Measurements from ENCODE around the gene N4BP2L1.

Gene N4BP2L1

DNA sequence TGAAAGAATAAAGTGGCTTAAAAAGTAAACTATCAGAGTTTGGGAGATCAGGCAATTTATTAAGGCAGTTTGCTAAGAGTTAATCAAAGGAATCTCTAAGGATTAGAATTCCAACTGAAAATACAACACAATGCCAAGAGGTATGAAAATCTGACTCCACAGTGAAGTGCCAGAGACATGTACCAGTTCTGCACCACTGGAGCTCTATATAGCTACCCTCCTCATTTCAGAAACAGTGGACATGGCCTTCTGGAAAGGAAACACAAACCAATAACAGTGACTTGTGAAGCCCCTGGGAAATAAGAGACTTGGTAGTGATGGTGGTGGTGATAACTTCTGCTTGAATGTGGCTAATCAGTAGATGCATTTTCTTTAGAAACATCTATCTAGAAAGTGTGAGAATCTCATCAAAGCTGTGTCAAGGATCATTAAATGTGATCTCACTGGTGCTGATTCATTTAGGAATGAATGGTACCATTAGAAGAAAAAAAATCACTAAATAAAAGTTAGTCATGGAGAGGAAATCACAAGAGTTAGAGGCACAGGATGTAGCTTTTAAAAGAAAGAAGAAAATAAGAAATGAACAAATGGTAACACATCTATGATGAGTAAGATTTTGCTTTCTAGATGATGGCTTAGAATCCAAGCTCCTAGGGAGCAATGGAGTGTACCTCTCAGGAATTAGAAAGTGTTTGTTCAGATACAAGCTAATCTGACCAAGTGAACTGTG, 20.1 kb upstream of the N4BP2L1 start:
- no peak overlapping the region for H3K27ac Mint-ChIP-seq
- peaks cover 6% of the 10 kb centered on the region for H3K9me3 Mint-ChIP-seq
- H3K4me3 Mint-ChIP-seq: no peak overlapping the region
- H3K36me3 Mint-ChIP-seq: peaks cover 16% of the 10 kb centered on the region
- peaks cover 17% of the 10 kb centered on the region for H3K4me1 Mint-ChIP-seq
- ATAC-seq: no peak
- no peaks in the 10 kb centered on the region for H3K27me3 Mint-ChIP-seq

DNA sequence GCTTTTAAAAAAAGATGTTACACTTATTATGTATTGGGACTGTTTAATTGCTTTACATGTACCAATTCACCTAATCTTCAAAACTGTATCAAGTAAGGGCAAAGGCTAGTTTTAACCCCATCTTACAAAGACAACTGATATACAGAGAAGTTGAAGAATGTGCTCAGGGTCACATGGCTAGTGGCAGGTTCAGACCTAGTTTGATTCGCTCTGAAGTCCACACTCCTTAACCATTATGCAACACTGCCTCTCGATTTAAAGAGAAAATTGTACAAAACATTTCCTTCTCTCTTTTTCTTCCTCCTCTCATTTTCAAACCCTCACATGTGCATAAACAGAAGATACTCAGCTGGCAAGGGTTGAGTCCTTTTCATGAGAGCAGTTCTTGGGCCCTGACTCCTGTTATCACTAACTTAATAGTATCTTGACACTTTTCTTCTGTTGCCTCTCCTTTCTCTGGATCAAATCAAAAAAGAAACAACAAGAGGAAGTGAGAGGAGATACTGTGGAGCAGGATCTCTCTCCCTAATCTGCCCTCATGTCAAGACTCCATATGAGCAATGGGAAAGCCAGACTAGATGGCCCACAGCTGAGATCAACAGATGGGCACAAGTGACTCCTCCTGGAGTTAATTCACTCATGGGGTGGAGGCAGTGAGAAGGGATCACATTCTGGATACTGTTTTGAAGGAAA, 19.0 kb upstream of the N4BP2L1 start:
- Mint-ChIP-seq H3K27me3 (no peaks in the 10 kb centered on the region), H3K4me1 (peaks cover 22% of the 10 kb centered on the region), H3K9me3 (peaks cover 6% of the 10 kb centered on the region), H3K36me3 (peaks cover 15% of the 10 kb centered on the region), H3K4me3 (no peak overlapping the region), H3K27ac (no peak overlapping the region)
- ATAC-seq: no peak

DNA sequence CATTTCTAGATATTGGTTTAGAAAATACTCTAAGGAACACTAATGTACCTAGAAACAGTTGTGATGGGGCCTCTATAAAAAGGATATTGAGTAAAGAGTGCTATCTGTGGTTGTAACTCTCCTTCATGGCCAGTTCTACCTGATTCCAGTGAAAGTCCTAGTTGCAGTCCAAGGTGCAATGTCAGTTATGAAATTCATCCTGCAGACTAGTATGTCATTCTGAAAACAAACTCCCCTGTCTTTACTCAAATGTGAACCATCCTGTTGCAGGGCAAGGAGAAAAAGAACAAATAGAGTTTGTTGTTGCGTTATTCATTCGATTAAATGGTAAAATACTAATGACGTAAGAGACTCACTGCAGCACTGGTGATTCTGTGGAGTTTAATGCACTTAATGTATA, 18.3 kb upstream of the N4BP2L1 start:
- Mint-ChIP-seq H3K4me3 (no peak overlapping the region), H3K9me3 (peaks cover 5% of the 10 kb centered on the region), H3K27ac (no peak overlapping the region), H3K4me1 (peaks cover 22% of the 10 kb centered on the region), H3K27me3 (no peaks in the 10 kb centered on the region), H3K36me3 (peaks cover 11% of the 10 kb centered on the region)
- no peak for ATAC-seq

DNA sequence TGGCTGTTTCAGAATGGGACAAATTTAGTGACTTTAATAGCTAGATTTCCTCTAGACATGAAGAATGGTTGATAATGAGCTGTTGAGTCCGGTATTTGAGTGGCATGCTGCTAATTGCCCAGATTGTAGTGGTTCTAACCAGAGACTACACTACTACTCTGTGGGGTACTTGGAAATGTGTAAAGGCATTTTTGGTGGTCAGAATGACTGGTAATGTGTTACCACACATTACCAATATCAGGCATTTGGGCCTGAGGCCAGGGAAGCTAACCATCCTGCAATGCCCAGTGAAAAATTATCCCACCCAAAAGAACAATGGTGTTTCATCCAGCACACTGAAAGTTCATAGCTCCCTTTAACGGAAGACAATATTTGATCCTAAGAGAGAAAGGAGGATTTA, 17.5 kb upstream of the N4BP2L1 start:
- Mint-ChIP-seq H3K9me3 (no peaks in the 10 kb centered on the region), H3K36me3 (peaks cover 4% of the 10 kb centered on the region), H3K4me3 (no peak overlapping the region), H3K4me1 (peaks cover 22% of the 10 kb centered on the region), H3K27me3 (no peaks in the 10 kb centered on the region), H3K27ac (no peak overlapping the region)
- ATAC-seq: no peak

DNA sequence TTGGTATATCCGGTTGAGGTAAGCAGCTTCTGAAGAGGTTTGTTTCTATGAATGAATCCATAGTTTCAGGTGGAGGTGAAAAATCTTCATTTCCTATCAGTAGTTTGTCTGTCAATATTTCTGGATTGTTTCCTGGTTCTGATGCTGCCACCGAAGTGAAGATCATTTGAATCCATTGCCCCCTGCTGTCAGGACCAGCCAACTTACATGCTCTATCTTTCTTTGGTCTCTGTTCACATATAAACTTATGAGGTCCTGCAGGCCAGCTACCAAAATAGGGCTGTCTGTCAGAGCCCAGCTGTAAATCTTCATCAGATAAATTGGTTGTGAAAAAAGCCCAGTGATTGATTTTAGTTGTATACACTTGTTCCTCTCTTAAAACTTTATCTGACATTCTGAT, 15.2 kb upstream of the N4BP2L1 start:
- peak; percentile 61 for ATAC-seq
- H3K27me3 Mint-ChIP-seq: no peaks in the 10 kb centered on the region
- H3K4me3 Mint-ChIP-seq: no peak overlapping the region
- peaks cover 4% of the 10 kb centered on the region for H3K36me3 Mint-ChIP-seq
- peak overlapping the region; percentile 71 for H3K27ac Mint-ChIP-seq
- H3K9me3 Mint-ChIP-seq: no peaks in the 10 kb centered on the region
- peaks cover 22% of the 10 kb centered on the region for H3K4me1 Mint-ChIP-seq

DNA sequence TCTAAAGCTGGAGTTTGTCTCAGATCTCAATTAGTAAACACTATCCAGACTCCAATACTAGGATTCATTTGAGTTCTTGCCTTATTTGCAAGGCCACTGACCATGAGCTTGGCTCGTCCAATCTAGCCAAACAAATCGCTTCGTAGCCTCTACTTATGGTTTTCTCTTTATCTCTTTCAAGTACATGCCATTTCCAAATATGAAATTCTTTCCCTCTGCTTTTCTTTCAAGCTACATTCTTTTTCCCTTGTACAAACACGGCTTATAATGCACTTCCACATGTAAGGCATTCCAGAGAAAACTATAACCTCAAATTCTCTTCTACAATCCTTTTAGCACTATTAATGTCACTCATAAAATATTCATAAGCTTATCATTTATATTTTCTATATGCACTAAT, 10.9 kb upstream of the N4BP2L1 start:
- Mint-ChIP-seq H3K36me3 (peaks cover 12% of the 10 kb centered on the region), H3K27me3 (no peaks in the 10 kb centered on the region), H3K4me3 (no peak overlapping the region), H3K9me3 (no peaks in the 10 kb centered on the region), H3K4me1 (peaks cover 13% of the 10 kb centered on the region), H3K27ac (no peak overlapping the region)
- ATAC-seq: no peak

DNA sequence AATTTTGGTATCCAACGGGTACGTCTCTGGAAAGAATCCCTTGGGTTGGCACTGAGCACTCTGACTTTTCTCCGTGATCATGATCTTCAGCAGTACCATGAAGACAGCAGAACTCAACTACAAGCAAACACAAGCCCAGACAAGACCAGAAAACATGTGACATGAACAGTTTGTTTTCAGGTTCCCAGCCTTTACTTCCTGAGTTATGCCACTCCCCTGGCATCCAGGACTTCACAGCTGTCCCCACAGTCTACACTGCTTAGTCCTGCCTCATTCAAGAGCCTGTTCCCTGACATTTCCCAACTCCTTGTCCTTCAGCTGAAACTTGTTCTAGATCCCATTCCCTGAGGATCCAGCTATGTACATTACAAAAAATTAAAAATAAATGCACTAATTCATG, 4.9 kb upstream of the N4BP2L1 start:
- Mint-ChIP-seq H3K36me3 (peaks cover 8% of the 10 kb centered on the region), H3K9me3 (no peaks in the 10 kb centered on the region)

DNA sequence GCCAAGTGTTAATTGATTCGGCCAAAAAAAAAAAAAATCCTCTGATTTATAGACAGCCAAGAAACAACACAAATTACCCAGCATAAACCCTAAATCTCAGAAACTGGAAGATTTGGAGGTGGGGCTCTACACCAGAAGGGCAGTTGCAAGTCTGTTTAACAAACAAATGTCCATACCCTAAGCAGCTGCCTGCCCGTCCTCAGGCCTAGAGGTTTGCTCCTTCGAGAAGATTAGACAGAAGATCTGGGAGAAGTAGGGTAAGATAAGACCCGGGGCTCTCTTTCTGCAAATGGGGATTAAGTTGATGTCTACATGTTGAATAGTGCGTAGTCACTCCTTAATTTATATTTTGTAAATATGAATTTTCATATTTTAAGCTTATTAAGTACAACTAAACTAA, 3.4 kb upstream of the N4BP2L1 start:
- no peak overlapping the region for H3K27ac Mint-ChIP-seq
- no peak for ATAC-seq
- H3K9me3 Mint-ChIP-seq: no peaks in the 10 kb centered on the region
- no peak overlapping the region for H3K4me3 Mint-ChIP-seq
- H3K4me1 Mint-ChIP-seq: peaks cover 22% of the 10 kb centered on the region
- no peaks in the 10 kb centered on the region for H3K27me3 Mint-ChIP-seq
- peaks cover 14% of the 10 kb centered on the region for H3K36me3 Mint-ChIP-seq

More for the DNA sequence above, 4.9 kb upstream of the N4BP2L1 start:
- Mint-ChIP-seq H3K4me1 (peaks cover 16% of the 10 kb centered on the region), H3K27me3 (no peaks in the 10 kb centered on the region), H3K4me3 (no peak overlapping the region), H3K27ac (no peak overlapping the region)
- no peak for ATAC-seq

DNA sequence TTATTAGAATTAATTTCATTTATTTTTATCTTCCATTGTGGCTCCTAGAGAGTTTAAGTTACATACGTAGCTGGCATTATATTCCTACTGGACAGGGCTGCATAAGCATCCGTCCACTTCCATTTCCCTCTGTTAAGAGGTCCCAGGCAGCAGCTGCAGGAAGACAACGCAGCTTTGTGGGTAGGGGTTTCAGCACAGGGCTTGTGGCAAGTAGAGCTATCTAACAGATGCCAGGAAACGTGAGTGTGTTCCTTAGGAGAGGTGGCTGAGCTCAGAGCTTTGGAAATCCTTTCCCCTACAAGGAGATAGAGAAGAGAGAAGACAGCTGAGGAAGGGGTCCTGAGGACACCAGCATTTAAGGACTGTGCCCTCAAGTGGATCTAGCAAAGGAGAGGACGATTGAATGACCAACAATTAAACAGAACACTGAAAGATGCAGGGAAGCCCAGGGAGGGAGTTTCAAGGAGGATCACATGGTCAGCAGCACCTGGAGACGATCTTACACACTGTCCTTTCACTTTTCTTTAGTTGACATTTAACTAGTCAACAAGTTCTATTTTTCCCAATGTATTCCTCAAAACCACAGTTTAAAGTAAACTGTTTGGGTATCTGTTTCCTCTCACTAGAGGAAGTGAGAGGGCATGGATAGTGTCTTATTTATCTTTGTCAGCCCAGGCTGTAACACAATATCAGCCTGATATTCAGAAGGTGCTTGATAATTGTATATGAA, 2.3 kb upstream of the N4BP2L1 start:
- Mint-ChIP-seq H3K27ac (peak overlapping the region; percentile 100), H3K27me3 (no peaks in the 10 kb centered on the region), H3K4me1 (peaks cover 33% of the 10 kb centered on the region), H3K36me3 (peaks cover 15% of the 10 kb centered on the region), H3K9me3 (no peaks in the 10 kb centered on the region), H3K4me3 (no peak overlapping the region)
- no peak for ATAC-seq

DNA sequence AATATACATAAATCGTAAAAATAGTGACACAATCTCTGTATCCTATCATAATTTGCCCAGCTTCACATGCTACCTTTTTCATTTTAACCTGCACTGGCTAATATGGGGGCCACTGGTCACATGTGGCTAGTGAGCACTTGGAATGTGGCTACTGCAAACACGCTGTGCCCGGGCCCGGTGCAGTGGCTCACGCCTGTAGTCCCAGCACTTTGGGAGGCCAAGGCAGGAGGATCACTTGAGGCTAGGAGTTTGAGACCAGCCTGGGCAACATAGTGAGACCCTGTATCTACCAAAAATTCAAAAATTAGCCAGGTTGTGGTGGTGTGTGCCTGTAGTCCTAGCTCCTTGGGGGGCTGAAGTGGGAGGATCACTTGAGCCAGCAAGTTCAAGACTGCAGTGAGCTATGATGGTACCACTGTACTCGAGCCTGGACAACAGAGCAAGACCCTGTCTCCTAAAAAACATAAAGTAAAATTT, 1.5 kb upstream of the N4BP2L1 start:
- Mint-ChIP-seq H3K4me1 (peaks cover 37% of the 10 kb centered on the region), H3K27ac (peak overlapping the region; percentile 100), H3K36me3 (peaks cover 17% of the 10 kb centered on the region), H3K27me3 (no peaks in the 10 kb centered on the region), H3K9me3 (no peaks in the 10 kb centered on the region), H3K4me3 (no peak overlapping the region)
- ATAC-seq: no peak

DNA sequence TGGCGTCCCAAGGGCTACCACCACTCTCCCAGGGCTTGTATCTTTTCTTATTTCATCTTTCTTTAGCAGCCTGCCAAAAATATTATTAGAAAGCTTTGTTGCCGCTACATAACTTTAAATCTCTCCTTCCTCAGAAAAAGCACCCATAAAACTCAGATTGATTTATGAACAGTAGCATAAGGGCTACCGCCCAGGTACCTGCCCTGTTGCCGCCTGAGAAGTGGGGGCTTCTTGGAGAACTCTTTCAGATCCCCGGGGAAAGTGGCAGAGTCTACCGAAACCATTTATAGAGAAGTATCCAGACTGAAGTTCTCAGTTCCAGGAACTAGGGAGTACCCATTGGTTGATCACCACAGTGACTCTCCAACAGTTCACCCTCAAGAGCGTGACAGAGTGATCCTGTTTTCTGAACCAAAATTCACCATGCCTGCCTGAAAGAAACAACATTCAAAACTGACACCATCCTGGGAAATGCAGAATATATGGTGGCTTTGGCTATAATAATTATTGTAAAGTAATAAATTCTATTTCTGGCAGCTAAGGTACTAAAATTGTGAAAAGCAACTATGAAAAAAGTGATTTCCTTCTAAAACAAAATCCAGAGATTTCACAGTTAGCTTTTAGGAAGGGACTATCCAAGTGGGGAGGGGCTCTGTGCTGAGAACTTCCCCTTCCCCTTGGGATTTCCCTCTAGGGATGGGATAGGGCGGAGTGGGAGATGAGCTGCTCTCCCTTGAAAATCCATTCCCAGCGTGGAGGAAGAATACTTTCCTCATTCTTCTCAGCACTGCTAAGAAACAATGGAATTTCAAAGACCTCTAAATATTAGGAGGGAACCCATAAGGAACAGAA, 877 bp upstream of the N4BP2L1 start:
- Mint-ChIP-seq H3K27me3 (no peaks in the 10 kb centered on the region), H3K36me3 (peaks cover 24% of the 10 kb centered on the region), H3K4me3 (peak overlapping the region; percentile 100), H3K27ac (peak overlapping the region; percentile 100), H3K9me3 (no peaks in the 10 kb centered on the region), H3K4me1 (peaks cover 43% of the 10 kb centered on the region)
- ATAC-seq: peak; percentile 60

DNA sequence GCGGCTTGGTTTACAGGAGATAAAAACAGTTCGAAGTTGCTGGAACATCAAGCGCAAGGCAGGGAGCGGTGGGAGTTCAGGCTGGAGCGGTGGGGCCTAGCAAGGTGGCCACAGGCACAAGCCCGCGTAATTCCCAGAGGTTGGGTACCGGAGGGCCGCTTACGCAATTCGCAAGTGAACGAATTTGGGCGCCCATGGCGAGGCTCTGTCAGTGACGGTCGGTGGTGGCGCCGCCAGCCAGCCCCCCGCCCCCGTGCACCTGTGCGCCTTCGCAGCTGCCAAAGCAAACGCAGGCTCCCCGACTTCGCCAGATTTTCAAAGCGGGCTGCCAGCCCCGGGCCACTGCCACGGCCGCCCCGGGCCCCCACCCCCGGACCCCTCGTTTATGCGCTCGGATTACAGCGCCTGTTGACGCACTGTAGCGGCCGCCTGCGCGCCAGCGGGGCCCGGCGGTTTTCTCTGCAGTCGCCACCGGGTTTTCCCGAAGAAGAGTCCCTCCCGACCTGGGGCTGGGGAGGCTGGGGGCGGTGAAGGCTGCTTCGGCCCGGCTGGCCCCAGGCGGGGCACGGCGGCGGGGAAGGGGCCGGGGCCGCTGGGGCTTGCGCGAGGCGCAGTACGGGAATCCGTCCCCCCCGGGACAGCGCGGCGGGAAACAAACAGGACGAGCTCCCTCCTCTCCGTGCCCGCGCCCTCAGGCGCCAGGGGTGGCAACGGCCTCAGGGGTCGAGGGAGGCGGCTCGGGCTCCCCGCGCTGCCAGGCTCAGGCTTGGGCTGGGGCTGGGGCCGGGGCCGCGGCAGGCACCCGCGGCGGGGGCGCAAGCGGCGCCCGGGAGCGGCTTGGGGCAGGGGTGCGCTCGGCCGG, 709 bp downstream of the N4BP2L1 start:
- peaks cover 39% of the 10 kb centered on the region for H3K36me3 Mint-ChIP-seq
- H3K9me3 Mint-ChIP-seq: no peaks in the 10 kb centered on the region
- ATAC-seq: peak; percentile 56
- H3K4me1 Mint-ChIP-seq: peaks cover 57% of the 10 kb centered on the region
- peak overlapping the region; percentile 100 for H3K27ac Mint-ChIP-seq
- peak overlapping the region; percentile 100 for H3K4me3 Mint-ChIP-seq
- no peaks in the 10 kb centered on the region for H3K27me3 Mint-ChIP-seq

DNA sequence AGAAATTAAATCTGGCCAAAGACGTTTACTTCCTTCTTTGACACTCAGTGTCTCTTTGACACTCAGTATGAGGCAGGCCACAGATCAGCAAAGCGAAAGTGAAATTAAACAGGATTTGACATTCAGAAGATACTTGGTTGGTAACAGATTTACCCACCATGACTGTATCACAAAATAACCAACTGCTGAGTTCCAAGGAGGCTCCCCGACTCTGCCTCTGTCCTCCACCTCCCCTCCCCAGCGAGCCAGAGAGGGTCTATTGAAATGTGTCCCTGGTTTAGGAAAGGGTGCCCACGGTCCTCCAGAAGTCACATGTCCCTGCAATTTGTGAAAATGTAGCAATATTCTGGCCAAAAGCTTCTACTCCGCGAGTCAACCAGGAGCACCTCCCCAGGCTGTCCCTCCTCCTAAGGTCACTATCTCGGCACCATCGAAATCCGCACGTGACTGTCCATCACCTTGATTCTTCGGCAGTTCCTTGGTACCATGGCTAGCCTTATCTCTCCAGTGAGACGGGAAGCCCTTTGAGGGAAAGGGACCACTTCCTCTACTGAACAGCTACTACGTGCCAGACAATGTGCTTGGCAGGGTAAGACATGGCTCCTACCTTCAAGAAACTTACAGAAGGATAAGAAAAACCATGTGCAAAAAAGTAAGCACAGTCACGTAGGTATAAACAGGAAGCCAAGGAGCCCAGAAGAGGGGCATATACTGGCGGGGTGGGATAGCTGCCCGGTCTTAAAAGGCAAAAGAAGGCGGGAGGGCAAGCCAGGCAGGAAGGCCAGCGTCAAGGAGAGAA, 1.5 kb downstream of the N4BP2L1 start:
- peak; percentile 66 for ATAC-seq
- H3K4me1 Mint-ChIP-seq: peaks cover 59% of the 10 kb centered on the region
- no peaks in the 10 kb centered on the region for H3K9me3 Mint-ChIP-seq
- H3K4me3 Mint-ChIP-seq: peak overlapping the region; percentile 100
- H3K27ac Mint-ChIP-seq: peak overlapping the region; percentile 100
- H3K36me3 Mint-ChIP-seq: peaks cover 44% of the 10 kb centered on the region
- H3K27me3 Mint-ChIP-seq: no peaks in the 10 kb centered on the region
